Endothelial cell of umbilical vein (primary cell): ENCODE data around the gene RAP1GDS1.

Source experiments
- CTCF ChIP-seq, 2 donors: IDR thresholded peaks; 1 replicate in 1 of 2; 2 replicates in 1 of 2; pipeline ENCODE4 v1.5.1; 2011; ENCODE audit warnings: low read length in 2 of 2, mild to moderate bottlenecking in 2 of 2, moderate library complexity in 2 of 2, control low read depth in 1 of 2, inconsistent platforms in 1 of 2, low read depth in 1 of 2; ENCODE audit not compliant: insufficient read depth in 1 of 2; ENCODE audit errors: extremely low read depth in 1 of 2
- EZH2 ChIP-seq: IDR thresholded peaks from 2 replicates; pipeline ENCODE4 v1.6.1; 2012; ENCODE audit warnings: borderline replicate concordance, low read depth, mild to moderate bottlenecking, moderate library complexity, low read length, inconsistent platforms; ENCODE audit not compliant: severe bottlenecking
- FOS ChIP-seq: IDR thresholded peaks from 2 replicates; pipeline ENCODE4 v1.6.1; 2011; ENCODE audit warnings: mild to moderate bottlenecking, low read length, moderate library complexity, borderline replicate concordance; ENCODE audit not compliant: insufficient read depth
- GATA2 ChIP-seq: IDR thresholded peaks from 2 replicates; pipeline ENCODE4 v1.7.0; 2011; ENCODE audit warnings: low read depth, mild to moderate bottlenecking, moderate library complexity, mixed read lengths, low read length; ENCODE audit not compliant: insufficient read length, insufficient read depth
- JUN ChIP-seq: IDR thresholded peaks from 2 replicates; pipeline ENCODE4 v1.6.1; 2011; ENCODE audit warnings: borderline replicate concordance, low read depth; ENCODE audit not compliant: insufficient read length, insufficient read depth
- MAX ChIP-seq: IDR thresholded peaks from 2 replicates; pipeline ENCODE4 v1.6.1; 2011; ENCODE audit not compliant: insufficient read depth, insufficient read length
- MYC ChIP-seq: IDR thresholded peaks from one replicate; pipeline ENCODE4 v1.6.1; 2011; ENCODE audit warnings: mild to moderate bottlenecking, low read depth, low read length
- POLR2A ChIP-seq: IDR thresholded peaks from 2 replicates; pipeline ENCODE4 v1.6.1; 2012; ENCODE audit warnings: low read depth, mild to moderate bottlenecking, control low read depth, low read length
- POLR2AphosphoS5 ChIP-seq: IDR thresholded peaks from 2 replicates; pipeline ENCODE4 v1.6.1; 2012; ENCODE audit warnings: low read depth, mild to moderate bottlenecking, control low read depth, low read length, moderate library complexity; ENCODE audit not compliant: insufficient read depth

GRCh38 chr4:98387345-98388026 is 126.3 kb downstream of the RAP1GDS1 start:
- no peak for TF ChIP-seq CTCF (IDR thresholded peaks at IDR 0.05; ENCODE audit: extremely low read depth in 1 of 2, insufficient read depth in 1 of 2, low read depth in 1 of 2, low read length in 2 of 2)
- no peak for TF ChIP-seq POLR2AphosphoS5
- no peak for TF ChIP-seq POLR2A
- TF ChIP-seq EZH2: no peak
- TF ChIP-seq MAX: no peak
- no peak for TF ChIP-seq JUN
- no peak for TF ChIP-seq MYC
- TF ChIP-seq FOS: no peak
- no peak for TF ChIP-seq GATA2
